Loucy (cell line): ENCODE measurements around the gene DNAJB6.

Experiments
- H2AFZ ChIP-seq: fragments of 200-600 bp; sonication (generic); 2 replicates; pipeline ENCODE4 v1.6.0; 2016; ENCODE audit warnings: antibody characterized with exemption, mild to moderate bottlenecking, low read length, moderate library complexity
- H3F3A ChIP-seq: fragments of 200-600 bp; 2 replicates; pipeline ENCODE4 v1.6.0; 2016; ENCODE audit warnings: antibody characterized with exemption, low read depth, mild to moderate bottlenecking
- H3K27me3 ChIP-seq: fragments of 200-600 bp; sonication (generic); 2 replicates; pipeline ENCODE4 v1.6.1; 2014; ENCODE audit warnings: low read length, mild to moderate bottlenecking; ENCODE audit not compliant: insufficient read depth, poor library complexity, severe bottlenecking
- H3K36me3 ChIP-seq: fragments of 200-600 bp; sonication (generic); 2 replicates; pipeline ENCODE4 v1.6.1; 2016; ENCODE audit warnings: low read length; ENCODE audit not compliant: insufficient read depth
- H3K4me1 ChIP-seq: fragments of 200-600 bp; sonication (generic); 2 replicates; pipeline ENCODE4 v1.5.1; 2014; ENCODE audit warnings: low read length, mild to moderate bottlenecking; ENCODE audit not compliant: insufficient read depth, poor library complexity, severe bottlenecking
- H3K4me2 ChIP-seq: fragments of 200-600 bp; sonication (generic); 2 replicates; pipeline ENCODE4 v1.6.0; 2014; ENCODE audit warnings: antibody characterized with exemption, low read length, low read depth, mild to moderate bottlenecking; ENCODE audit not compliant: poor library complexity, severe bottlenecking
- H3K4me3 ChIP-seq: fragments of 200-600 bp; sonication (generic); 2 replicates; pipeline ENCODE4 v1.5.1; 2014; ENCODE audit warnings: low read length, mild to moderate bottlenecking, mixed read lengths; ENCODE audit not compliant: poor library complexity, severe bottlenecking
- H3K79me2 ChIP-seq: fragments of 200-600 bp; sonication (generic); 2 replicates; pipeline ENCODE4 v1.6.1; 2014; ENCODE audit warnings: low read length; ENCODE audit not compliant: insufficient read depth
- H3K9ac ChIP-seq: fragments of 200-600 bp; sonication (generic); 2 replicates; pipeline ENCODE4 v1.6.0; 2014; ENCODE audit warnings: mild to moderate bottlenecking, low read depth, low read length, moderate library complexity; ENCODE audit not compliant: poor library complexity, severe bottlenecking
- H3K9me2 ChIP-seq: fragments of 200-600 bp; sonication (generic); replicated peaks from 2 replicates; pipeline ENCODE4 v1.6.1; 2016; ENCODE audit warnings: low read depth, low read length, mixed read lengths
- H3K9me3 ChIP-seq: fragments of 200-600 bp; sonication (generic); 2 replicates; pipeline ENCODE4 v1.6.1; 2014; ENCODE audit warnings: mild to moderate bottlenecking, antibody characterized with exemption, low read length, low read depth; ENCODE audit not compliant: insufficient read depth
- H4K20me1 ChIP-seq: fragments of 200-600 bp; sonication (generic); 2 replicates; pipeline ENCODE4 v1.6.0; 2014; ENCODE audit warnings: antibody characterized with exemption, low read length, mild to moderate bottlenecking; ENCODE audit not compliant: insufficient read depth, poor library complexity, severe bottlenecking
- CTCF ChIP-seq: fragments of 200-600 bp; sonication (generic); conservative IDR thresholded peaks from 2 replicates; pipeline ENCODE4 v1.5.1; 2014; ENCODE audit warnings: mild to moderate bottlenecking, antibody characterized with exemption, low read length
- EZH2phosphoT487 ChIP-seq: fragments of 200-600 bp; IDR thresholded peaks from 2 replicates; pipeline ENCODE4 v1.6.1; 2018; ENCODE audit warnings: antibody characterized with exemption, mild to moderate bottlenecking, moderate library complexity, borderline replicate concordance

Gene DNAJB6

DNA sequence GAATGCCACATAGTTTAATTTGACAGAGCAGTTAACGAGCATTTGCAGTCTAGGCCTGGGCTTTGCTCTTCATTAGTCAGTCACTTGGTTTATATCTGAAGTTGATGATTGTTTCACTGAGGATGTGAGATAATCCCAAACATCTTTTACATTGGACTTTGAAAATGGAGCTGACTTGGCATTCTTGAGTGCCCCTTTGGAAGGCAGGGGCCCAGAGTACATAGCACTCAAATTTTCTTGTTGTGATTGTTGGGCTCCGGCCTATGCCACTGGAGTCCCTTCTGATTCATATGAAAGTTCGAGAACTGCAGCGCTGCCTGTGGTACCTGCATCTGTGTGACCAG is 21.9 kb downstream of the DNAJB6 start:
- H3K27me3 ChIP-seq = no peaks in the 10 kb centered on the region
- no peaks in the 10 kb centered on the region for H3K9me2 ChIP-seq
- H4K20me1 ChIP-seq = peaks cover 98% of the 10 kb centered on the region
- TF ChIP-seq CTCF = no peak
- peaks cover 100% of the 10 kb centered on the region for H3K79me2 ChIP-seq
- H3K4me2 ChIP-seq = no peak overlapping the region
- peaks cover 84% of the 10 kb centered on the region; the same call in 1 of the 2 replicates for H3K36me3 ChIP-seq
- no peak overlapping the region for H2AFZ ChIP-seq
- peaks cover 3% of the 10 kb centered on the region for H3K4me1 ChIP-seq
- H3F3A ChIP-seq = no peaks in the 10 kb centered on the region
- H3K4me3 ChIP-seq = no peak overlapping the region
- no peak overlapping the region for H3K9ac ChIP-seq
- no peaks in the 10 kb centered on the region for H3K9me3 ChIP-seq

- H2AFZ ChIP-seq = no peak overlapping the region
- peaks cover 99% of the 10 kb centered on the region for H4K20me1 ChIP-seq
- no peaks in the 10 kb centered on the region for H3K9me2 ChIP-seq
- H3K4me1 ChIP-seq = peaks cover 3% of the 10 kb centered on the region
- no peak overlapping the region for H3K4me2 ChIP-seq
- no peaks in the 10 kb centered on the region for H3F3A ChIP-seq
- no peaks in the 10 kb centered on the region for H3K9me3 ChIP-seq
- H3K79me2 ChIP-seq = peaks cover 100% of the 10 kb centered on the region
- peaks cover 91% of the 10 kb centered on the region; the same call in 1 of the 2 replicates for H3K36me3 ChIP-seq
- H3K4me3 ChIP-seq = no peak overlapping the region
- no peaks in the 10 kb centered on the region for H3K27me3 ChIP-seq
- TF ChIP-seq CTCF = no peak
- no peak for TF ChIP-seq EZH2phosphoT487
- no peak overlapping the region for H3K9ac ChIP-seq
Measured at GRCh38 chr7:157359581-157359980, 22.8 kb downstream of the DNAJB6 start.

GRCh38 chr7:157360483-157361025 is 23.8 kb downstream of the DNAJB6 start:
- no peak for TF ChIP-seq EZH2phosphoT487
- no peak for TF ChIP-seq CTCF
- H3K9ac ChIP-seq = no peak overlapping the region
- peaks cover 93% of the 10 kb centered on the region; the same call in 1 of the 2 replicates for H3K36me3 ChIP-seq
- H3K79me2 ChIP-seq = peaks cover 100% of the 10 kb centered on the region
- H3K4me3 ChIP-seq = no peak overlapping the region
- no peaks in the 10 kb centered on the region for H3K9me3 ChIP-seq
- H4K20me1 ChIP-seq = peaks cover 99% of the 10 kb centered on the region
- H3K27me3 ChIP-seq = no peaks in the 10 kb centered on the region
- no peaks in the 10 kb centered on the region for H3K9me2 ChIP-seq
- peaks cover 3% of the 10 kb centered on the region for H3K4me1 ChIP-seq
- no peak overlapping the region for H2AFZ ChIP-seq
- no peak overlapping the region for H3K4me2 ChIP-seq
- H3F3A ChIP-seq = no peaks in the 10 kb centered on the region
